Stimulated activated CD4-positive, alpha-beta T cell treated with anti-CD3 and anti-CD28 coated beads, Interleukin-1b, Interleukin-23, amount 100 ng/mL, for 48 hours (primary cell): Measurements from ENCODE around the gene TEX36.
"Not testable (repeated sequence)": the region's sequence is repeated elsewhere in the genome, so short reads cannot be mapped to it uniquely, and the experiment has no call there.

ENCODE experiments used
- DNase-seq: peaks from one replicate; pipeline ENCODE4 v3.0.0-alpha.2; 2020

The TEX36 gene

GRCh38 chr10:125628104-125629049 is 54.6 kb downstream of the TEX36 start:
- DNase-seq: no peak

- no peak for DNase-seq
These were observed 55.3 kb downstream of the TEX36 start for GRCh38 chr10:125627646-125628045.

DNA sequence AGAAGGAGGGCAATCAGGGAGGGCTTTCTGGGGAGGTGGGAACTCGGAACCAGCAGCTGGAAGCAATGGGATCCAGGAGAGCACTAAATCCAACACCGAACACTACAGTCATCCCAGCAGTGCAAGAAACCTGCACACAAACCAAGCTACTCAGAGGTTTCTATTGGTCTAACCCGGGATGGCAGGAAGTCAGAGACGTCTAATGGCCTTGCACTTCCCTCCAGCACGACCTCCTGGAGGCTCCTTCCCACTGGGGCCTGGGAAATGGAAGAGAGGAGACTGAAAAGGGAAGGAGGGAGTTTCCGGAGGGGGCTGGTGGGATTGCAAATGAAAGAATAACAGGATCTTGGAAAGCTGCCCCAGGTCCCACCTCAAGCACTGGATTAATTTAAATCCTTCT is 56.3 kb downstream of the TEX36 start:
- no peak for DNase-seq

GRCh38 chr10:125625586-125625985 is 57.4 kb downstream of the TEX36 start:
- no peak for DNase-seq

DNA sequence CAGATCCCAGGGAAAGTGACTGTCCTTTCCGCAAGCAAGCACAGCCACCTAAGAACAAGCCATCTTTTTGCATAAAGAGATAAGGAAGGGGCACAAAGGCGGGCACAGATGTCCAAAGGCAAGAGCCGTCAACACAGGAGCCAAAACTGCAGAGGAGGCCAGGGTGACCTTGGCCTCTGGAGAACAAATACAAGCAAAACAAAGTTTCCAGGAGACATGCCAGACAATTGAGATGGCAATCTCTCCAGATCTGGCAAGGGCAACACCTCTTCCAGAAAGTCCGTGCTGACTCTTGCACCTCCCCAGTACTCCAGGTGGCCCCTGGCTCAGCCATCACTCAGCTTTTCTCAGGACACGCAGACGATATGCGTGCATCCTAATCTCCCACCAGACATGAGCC is 58.2 kb downstream of the TEX36 start:
- no peak for DNase-seq

- no peak for DNase-seq
These were observed 61.9 kb downstream of the TEX36 start for GRCh38 chr10:125621052-125621451.

- DNase-seq: no peak
These were observed 62.6 kb downstream of the TEX36 start for GRCh38 chr10:125620401-125620800.

GRCh38 chr10:125613062-125613461 is 69.9 kb downstream of the TEX36 start:
- not testable (repeated sequence) for DNase-seq

DNA sequence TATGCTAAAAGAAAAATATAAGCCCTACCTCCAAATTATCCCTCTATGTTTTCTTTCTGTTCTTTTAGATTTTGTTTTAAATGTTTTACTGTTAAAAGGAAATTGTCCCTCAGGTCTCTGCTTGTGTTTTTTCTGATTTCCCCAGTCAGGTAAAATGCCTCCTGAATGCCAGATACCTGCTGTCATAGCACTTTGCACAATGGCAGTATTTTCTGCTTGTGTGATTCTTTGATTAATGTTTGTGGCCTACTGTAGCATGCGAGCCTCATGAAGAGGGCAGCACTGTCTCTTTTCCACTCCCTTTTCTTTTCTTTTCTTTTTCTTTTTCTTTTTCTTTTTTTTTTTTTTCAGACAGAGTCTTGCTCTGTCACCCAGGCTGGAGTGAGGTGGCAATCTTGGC is 71.2 kb downstream of the TEX36 start:
- no peak for DNase-seq

DNA sequence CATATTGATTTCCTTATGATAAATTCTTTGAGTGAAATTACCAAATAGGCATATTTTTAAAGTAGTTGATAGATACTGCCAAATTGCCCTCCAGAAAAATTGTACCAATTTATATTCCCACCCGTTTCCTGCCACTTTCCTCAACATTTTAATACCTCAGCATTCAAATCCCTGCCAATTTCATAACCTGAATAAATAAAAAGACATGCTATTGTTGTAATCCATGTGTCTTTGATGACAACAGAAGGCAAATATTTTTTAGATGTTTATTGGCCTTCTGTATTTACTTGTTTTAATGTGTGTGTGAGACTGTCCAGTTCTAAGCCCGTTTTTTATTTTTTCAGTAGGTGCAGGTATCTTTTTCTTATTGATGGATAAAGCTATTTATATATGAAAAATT is 71.7 kb downstream of the TEX36 start:
- DNase-seq: no peak

- DNase-seq: no peak
These were observed 73.1 kb downstream of the TEX36 start for GRCh38 chr10:125609859-125610258.

DNA sequence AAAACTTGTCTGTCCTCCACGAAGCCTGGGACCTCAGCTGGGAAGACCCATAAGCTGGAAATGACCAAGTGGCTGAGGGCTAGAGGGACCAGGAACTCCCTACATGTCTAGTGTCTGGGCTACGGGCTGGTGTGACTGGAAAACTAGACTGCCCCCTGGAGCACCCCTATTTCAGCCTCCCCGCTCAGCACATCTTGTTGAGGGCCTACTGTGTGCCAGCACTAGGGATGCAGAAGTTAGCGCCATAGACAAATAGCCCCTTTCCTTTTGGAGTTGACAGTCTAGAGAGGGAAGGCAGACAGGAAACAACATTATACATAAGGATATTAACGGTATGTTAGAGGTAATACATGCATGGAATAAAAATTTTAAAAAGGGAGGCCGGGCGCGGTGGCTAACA is 74.5 kb downstream of the TEX36 start:
- no peak for DNase-seq

DNA sequence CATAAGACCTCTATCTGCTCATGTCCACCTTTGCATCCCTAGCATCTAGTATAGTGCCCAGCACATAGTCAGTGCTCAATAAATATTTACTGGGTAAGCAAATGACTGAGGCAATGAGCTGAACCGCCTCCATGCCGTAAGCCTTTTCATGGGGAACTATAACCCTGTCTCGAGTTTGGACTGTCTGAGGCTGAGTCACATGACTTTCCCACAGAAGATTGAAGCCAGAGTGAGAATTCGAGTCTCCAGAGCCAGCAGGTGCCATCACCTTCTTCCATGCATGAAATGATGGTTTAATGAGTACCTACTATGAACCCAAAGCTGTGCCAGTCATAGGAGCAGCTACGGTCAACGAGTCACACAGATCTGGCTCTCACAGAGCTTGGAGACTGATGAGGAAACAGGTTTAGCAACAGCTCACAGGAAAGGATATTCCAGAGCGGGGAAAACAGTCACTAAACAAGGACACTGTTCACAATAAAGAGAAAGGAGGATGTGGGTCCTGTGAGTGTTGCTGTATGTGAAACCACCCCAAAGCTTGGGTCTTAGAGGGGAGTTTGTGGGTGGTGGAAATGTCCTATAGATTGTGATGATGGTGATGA is 75.2 kb downstream of the TEX36 start:
- DNase-seq: no peak

- no peak for DNase-seq
These were observed 76.5 kb downstream of the TEX36 start for GRCh38 chr10:125606414-125607010.
